Dermis blood vessel endothelial cell (primary cell): ENCODE results near the gene PHIP. TPM values are rescaled to one million over a fixed set of nuclear protein-coding genes. Genes with fewer than 3 reads are reported as not detected.
"Not testable (repeated sequence)": the region's sequence is repeated elsewhere in the genome, so short reads cannot be mapped to it uniquely, and the experiment has no call there.

Experiments used
- DNase-seq: peaks from one replicate; pipeline ENCODE4 v3.0.0; 2010
- total RNA-seq: library from RNA; depleted of rRNA; stranded (reverse); fragments of >200 nt; gene quantifications from 2 replicates; pipeline ENCODE4 v1.2.3, GENCODE V29; 2014

Gene PHIP
- 33.7 and 39.4 TPM in 2 replicates for total RNA-seq

DNA sequence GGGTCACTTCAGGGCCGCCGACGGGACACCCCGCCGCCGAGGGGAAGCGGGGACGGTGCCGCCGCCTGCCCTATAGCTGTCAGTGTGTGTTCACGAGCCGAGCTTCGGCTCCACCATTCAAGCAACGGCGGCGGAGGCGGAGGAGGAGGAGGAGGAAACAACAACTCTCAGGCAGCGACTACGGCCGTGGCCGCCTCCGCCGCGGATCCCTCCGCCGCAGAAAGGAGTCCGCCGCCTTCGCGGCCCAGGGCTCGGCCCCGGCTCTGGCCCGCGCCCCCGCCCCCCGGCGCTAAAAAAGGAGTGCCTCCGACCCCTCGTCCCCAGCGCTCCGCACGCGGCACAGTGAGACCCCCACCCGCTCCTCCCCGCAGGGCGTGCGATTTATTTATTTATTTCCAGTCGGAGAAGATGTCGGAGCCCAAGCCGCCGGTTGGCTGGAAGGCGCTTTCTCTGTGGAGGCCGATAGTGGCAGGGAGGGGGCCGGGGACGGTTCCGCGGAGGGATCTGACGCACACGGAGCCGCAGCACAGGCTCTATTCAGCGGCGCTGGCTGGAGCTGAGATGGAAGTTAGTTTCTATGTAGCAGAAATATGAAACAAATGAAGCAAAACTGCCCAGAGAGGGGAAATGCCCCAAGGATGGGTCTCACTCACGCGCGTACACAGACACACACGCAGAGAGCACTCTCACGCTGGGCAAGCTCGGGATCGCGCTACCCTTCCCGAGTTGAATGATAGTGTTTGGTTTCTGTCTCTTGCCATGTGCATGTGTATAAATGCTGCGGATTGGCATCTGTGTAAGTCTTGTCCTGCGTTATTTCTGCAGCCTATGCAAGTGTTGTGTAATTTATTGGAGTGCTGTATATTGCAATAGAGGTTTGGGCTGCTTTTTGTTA, at the start of gene PHIP:
Gene PHIP, minus strand, starts transcription at position 180 of the 895 bp plus-strand sequence. CDS start 186 bp downstream, outside the sequence.
- peak; percentile 98 for DNase-seq

DNA sequence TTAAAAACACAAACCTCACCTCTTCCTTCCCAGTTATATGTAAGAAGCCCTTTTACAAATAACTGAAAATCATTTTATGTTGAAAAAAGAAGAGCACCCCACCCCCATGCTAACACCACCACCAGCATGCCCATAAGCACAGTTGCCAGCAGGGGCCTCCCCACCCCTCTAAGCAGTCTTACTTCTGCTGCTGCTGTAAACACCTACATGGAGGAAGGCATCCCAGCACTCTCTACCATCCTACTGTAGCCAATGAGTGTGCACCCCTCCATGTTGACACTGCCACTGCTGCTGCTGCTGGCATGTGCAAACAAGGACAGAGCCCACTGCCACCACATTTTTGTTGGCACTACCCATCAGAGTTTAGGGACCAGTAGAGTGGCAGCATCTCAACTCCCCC, 49.6 kb upstream of the PHIP start:
- DNase-seq = peak; percentile 10

DNA sequence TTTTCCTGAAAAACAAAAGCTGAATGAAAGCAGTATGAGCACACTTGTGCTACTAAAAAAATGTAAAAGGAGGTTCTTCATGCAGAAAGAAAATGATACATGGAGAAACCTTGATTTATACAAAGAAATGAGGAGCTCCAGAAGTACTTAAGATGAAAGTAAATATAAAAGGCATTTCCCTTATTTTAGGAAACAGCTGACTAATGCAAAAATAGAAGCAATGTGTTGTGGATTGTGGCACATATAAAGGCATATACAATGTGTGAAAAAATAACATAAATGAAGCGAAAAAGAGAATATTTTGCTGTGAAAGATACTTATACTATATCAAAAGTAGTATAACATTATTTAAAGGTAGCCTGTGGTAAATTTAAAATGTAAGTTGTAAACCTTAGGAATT, 41.2 kb upstream of the PHIP start:
- no peak for DNase-seq

DNA sequence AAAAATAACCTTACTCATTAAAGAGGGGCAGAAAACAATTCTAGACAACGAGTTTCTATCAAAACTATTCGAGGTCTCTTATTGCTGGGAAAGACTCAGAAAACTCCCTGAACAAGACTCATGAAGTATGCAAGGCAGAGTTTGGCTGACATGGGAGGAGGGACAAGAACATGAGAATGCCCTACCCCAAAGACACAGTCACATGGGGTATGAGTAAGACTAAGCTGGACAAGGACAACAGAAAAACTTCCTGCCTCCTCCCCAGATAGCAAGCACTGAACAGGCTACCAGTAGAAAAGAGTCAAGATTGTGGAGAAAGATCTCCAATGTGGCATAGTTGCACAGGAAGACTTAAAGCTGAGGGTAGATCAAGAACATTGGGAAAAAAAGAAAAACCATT, 39.7 kb upstream of the PHIP start:
- DNase-seq = no peak

DNA sequence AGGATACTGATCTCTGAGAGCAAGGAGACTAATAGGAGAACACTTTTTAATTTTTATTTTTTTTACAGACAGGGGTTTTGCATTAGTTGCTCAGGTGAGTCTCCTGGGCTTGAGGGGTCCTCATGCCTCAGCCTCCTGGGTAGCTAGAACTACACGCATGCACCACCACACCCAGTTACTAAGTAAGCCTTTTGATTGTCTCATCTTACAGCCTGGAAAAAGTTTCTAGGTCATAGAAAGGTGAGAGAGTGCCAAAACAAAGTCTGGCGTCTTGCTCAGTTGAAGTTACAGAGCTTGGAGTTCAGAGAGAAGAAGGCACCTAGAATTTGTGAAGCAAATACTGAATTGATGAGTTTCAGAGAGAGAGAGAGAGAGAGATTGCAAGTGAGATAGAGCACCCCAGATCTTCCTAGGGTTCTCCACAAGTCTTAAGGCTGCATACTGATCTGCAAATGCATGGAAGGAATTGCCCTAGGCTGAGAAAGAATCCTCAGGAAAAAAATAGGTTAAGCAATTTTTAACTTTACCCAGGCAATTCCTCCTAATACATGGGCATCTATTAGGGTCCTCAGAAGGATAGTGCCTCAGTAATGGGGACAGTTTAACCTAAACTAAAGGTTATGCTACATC, 37.6 kb upstream of the PHIP start:
- no peak for DNase-seq

DNA sequence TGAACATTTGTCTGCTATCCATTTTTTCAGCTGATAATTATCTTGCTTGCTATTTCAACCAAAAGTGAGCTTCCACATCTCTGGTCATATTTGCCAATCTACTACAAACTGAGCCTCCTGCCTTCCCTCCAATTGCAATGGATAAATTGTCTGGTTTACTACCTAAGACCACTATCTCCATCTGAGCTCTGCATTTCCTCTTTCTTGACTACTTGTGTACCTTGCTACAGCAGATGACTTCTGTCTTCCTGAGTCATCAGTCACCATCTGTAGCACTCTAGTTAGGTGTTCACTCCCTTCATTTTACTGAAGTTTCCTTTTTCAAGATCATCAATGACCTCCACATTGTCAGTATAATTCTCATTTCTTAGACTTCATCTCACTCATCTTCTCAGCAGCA, 33.5 kb upstream of the PHIP start:
- no peak for DNase-seq

DNA sequence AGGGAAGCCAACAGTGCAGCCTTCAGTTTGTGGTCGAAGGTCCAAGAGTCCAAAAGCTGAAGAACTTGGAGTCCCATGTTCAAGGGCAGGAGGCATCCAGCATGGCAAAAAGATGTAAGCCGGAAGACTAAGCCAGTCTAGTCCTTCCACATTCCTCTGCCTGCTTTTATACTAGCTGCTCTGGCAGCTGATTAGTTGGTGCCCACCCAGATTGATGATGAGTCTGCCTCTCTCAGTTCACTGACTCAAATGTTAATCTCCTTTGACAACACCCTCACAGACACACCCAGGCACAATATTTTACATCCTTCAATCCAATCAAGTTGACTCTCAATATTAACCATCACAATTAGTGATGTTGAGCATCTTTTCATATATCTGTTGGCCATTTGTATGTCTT, 23.1 kb upstream of the PHIP start:
- no peak for DNase-seq

DNA sequence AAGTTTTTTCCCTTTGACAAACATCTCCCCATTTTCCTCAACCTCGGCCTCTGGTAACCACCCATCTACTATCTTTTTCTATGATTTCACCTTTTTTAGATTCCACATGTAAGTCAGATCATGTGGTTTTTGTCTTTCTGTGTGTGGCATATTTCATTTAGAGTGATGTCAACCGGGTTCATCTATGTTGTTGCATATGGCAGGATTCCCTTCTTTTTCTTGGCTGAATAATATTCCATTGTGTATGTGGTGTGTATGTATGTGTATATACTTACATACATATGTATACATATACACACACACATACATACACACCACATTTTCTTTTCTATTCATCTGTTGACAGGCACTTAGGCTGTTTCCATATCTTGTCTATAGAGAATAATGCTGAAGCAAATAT, 22.2 kb upstream of the PHIP start:
- no peak for DNase-seq

DNA sequence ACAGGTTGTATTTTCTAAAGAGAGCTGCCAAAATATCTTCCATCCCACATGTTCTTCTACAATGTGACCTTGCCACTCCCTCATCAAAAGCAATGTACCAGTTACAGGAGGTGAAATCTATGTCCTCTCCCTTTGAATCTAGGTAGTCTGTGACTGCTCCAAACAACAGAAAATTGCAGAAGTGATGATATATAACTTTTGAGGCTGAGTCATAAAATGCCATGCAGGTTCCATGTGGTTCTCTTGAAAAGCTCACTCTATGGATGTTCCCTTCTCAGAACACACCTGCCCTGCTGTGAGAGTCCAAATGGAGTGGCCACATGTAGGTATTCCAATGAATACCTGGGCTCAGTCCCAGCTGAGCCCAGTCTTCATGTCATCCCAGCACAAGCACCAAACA, 16.9 kb upstream of the PHIP start:
- no peak for DNase-seq

DNA sequence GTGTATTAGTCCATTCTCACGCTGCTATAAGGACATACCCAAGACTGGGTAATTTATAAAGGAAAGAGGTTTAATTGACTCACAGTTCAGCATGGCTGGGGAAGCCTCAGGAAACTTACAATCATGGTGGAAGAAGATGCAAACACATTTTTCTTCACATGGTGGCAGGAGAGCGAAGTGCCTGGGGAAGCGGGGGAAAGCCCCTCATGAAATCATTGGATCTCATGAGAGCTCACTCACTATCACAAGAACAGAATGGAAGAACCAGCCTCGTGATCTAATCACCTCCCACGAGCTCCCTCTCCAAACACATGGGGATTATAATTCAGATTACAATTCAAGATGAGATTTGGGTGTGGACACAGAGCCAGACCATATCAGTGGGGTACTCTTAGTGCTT, 13.7 kb upstream of the PHIP start:
- not testable (repeated sequence) for DNase-seq

DNA sequence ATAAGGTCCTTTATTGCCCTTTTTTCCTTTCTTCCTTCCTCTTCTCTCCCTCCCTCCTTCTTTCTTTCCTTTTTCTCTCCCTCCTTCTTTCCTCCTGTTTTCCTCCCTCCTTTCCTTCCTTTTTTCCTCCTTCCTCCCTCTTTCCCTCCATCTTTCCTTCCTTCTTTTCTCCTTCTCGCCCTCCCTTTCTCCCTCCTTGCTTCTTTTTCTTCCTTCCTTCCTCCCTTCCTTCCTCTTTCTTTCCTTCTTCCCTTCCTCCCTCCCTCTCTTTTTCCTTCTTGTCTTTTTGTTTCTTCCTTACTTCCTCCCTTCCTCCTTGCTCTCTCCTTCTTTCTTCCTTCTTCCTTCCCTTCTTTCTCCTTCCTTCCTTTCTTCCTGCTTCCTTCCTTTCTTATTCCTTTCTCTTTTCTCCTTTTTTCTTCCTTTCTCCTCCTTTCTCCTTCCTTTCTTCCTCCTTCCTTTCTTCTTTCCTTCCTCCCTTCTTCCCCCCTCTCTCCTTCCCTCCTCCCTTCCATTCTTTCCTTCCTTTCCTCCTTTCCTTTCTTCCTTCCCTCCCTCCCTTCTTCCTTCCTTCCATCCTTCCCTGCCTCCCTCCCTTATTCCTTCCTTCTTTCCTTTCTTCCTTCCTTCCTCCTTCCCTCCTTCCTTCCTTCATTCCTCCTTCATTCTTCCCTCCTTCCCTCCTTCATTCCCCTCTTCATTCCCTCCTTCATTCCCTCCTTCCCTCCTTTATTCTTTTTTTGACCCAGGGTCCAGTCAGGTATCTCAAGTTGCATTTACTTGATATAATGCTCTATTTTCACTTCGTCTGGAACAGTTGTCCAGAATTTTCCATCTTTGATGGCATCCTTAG, 11.7 kb upstream of the PHIP start:
- DNase-seq = no peak

DNA sequence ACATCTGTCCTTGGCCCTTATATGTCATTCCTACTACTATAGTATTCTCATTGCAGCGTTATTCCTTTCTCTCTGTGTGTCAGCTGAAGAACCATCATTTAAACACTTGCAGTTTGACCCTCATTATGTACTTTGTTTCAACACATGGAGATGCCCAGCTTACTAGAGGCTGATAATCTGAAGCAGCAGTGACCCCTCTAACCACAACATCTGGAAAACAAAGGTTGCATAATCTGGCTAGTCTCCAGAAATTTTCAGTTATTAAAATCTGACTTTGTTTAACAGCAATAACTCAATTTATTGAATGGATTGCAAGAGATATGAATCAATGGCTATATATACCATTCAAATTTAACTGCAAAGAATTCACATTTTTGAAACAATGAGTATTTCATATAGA, 6.6 kb upstream of the PHIP start:
- no peak for DNase-seq

DNA sequence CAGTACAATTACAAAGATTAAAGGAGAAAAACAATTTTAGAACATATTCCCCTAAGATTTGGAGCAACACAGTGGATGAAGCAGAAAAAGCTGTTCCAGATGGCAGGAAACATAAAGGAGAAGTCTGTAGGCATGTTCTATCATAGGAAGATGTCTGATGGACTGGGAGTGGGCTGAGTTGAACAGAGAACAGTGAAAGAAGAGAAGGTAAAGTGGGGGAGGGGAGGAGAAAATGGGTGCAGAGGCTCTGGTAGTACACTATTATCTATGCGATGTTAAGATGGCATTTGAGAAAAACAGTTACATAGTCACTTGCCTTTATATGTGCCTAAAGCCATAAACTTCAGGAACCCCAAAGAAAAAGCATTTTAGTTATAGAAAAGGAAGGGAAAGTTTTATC, 4.2 kb upstream of the PHIP start:
- DNase-seq = no peak

DNA sequence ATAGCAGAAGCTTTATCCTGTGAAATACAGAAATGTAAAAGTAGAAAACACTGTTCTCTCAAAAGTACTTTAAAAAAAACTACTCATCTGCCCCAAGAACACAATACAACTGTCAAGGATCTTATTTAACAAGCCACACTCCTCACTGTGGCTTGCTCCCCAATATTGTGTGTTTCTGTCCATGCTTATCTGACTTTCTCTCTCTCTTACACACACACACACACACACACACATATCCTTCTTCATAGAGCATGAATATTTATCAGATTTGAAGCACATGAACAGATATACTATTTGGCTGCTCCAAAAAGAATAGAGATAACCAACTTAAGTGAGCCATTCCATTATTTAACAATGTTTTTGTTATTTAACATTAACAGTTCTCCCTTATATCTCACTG, 3.6 kb upstream of the PHIP start:
- no peak for DNase-seq

DNA sequence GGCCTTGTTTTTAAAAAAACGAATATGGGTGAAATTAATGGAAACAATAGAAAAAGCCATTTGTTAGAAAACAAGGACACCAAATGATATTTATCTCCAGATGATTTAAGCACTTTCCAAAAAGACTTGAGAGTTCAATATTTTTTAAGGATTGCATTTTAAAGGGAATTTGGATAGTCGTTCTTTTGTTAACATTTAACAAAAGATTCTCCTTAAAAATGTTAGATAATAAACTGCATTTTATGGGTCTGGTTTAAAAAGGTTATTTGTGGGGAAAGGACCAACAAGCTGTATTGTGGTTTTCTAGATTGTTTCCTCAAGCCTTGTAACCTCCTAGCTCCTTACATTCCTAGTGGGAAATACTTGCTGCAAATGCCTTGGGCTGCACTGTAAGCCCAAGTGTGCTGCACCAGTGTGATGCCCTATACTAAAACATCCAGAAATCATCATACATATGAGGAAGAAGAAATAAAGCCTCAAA, 1.5 kb upstream of the PHIP start:
- peak; percentile 17 for DNase-seq

DNA sequence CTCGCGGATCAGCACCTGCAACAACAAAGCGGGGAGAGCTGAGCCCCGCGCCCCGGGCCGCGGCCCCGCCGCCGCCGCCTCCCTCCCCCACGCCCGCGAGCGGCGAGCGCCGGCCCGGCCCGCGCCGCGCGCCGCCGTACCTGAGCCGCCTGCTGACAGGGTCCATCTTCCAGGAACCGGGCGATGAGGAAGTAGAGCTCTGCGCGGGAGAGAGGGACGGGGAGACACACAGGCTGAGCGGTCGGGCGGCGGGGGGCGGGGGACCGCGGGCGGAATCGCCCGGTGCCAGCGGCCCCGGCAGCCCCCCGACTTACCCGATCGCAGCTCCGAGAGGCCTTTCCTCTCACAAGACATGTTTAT, 359 bp downstream of the PHIP start:
- DNase-seq = no peak

DNA sequence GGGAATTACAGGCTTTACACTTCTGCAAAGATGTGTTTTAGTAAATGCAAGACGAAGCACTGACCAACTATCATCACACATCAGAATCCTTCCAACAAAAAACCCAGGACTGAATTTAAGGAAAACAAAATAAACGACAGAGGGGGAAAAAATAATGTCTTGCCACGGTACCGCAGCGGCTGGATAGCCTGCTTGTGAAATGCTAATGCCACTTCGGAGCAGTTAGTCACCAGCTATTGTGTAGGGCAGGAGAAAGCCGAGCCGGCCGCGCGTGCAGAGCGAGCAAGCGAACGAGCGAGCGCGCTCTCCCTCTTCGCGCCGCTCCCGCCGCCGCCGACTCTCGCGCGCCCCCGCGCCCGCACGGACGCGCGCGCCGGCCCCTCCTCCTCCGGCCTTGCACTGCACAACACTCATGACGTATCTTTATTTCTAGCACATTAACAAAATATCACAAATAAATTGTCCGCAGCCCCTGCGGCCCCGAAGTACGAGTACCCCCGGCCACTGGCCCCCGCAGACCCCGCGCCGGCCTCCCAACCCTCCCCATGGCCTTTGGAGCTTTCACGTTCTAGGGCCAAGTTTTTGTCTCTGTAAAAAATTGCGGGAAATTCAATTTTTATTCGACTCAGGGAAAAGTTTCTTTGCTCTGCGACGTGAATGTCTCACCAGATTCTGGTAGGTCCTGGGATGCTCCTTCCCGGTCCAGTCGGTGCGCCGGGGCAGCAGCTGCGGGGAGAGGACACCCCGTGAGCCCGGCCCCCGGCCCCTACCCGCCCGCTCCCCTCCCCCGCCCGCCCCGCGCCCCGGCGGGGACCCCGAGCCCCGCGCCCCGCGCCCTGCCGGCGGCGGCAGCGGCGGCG, 1.0 kb downstream of the PHIP start:
- DNase-seq = peak; percentile 97

DNA sequence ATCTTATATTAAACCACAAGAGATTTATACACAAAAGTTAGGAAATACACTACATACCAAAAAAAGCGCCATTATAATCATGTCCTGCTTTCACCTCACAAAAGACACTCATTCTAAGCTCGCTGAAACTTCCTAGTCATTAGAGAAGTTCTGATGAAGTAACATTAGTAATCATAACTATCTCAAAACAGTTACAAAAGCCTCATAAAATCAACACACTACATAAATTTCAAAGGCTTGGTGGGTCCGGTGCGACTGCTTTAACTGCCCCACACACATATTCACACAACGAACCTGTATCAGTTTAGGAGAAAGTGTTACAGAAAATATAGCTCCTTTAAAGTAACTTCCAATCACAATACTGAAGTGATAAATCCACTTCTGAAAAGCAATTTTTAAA, 1.9 kb downstream of the PHIP start:
- DNase-seq = peak; percentile 21

DNA sequence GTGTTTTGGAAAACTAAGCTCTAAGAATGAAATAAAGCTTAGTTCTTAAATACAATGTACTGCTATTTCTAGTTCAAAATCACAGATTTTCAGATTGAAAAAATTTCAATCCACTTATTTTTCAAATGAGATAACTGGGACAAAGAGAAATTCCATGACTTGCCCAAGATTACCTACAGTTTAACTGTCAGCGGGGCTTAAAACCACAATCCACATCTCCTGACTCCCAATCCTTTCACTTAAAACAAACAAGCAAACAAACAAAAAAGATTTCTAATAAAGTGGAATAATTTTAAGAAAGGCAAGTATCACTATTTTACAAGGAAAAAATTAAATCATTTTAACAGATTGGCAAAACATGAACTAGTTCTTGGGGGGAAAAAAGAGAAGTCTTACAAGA, 4.2 kb downstream of the PHIP start:
- no peak for DNase-seq

DNA sequence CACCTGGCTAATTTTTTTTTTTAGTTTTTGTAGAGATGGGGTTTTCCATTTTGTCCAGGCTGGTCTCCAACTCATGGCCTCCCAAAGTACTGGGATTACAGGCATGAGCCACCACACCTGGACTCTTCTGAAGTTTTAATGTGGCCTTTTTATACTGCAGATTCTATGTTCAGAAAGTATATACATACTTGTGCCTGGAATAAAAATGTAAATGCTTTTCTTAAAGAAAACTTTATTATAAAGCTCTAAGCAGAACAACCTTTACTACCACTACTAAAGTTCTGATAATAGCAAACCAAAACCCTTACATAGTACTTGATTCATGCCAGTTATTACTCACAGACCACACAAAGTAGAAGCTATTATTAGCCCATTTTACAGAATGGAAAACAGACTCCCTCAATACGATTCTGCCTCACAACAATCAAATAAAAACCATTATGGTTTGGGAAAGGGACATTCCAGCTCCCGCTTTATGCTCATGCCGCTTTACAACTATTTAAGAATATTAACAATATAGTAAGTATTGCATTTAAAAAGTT, 5.3 kb downstream of the PHIP start:
- DNase-seq = no peak

DNA sequence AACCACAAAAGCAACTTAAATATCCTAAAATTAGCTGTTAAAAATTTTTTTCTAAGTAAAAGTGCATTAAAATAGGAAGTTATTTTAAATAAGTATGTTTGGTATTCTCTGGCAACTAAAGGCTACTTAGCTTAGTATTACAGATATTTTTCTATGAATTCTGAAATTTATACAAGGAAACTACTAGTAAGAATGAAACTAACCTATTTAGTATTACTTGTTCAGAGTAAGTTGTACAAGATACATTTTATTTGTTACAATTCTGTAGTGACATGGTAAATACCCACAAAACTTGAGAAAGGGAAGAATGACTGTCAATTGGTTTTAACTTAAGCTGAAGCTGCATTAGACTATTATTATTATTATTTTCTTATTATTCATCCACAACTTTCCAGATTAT, 6.5 kb downstream of the PHIP start:
- no peak for DNase-seq

DNA sequence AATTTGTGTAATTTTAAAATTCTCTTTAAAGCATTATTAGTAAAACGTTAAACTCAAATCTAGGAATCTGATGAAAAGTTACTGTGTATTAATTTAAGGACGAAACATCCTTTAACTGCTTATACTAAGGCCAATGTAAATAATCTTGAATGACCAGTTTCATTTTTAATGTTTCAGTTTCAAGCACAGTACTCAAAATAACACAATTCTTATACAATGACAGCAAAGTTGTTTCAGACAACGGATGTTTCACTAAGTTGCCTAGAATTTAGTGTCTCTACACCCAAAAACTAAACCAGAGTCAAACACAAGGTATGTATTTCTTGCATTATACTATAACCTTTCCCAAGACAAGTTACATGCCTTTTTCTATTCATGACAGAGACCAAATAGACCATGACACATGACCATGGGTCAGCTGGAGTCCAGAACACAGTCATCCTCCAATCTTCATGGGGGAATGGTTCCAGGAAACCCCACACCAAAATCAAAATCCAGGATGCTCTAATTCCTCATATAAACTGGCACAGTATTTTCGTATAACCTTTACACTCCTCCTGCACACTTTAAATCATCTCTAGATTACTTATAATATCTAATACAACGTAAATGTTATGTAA, 7.7 kb downstream of the PHIP start:
- DNase-seq = no peak
